Right lobe of liver (tissue), 6 donors: Measurements from ENCODE around the gene ADPRHL1. TPM values are rescaled to one million over a fixed set of nuclear protein-coding genes. Genes with fewer than 3 reads are reported as not detected.

Experiments
- ATAC-seq, 4 donors: fragments of 200-7000 bp; cut with Tn5 transposase; one replicate each; pipeline ENCODE4 v1.9.1; 2020; ENCODE audit warnings: mild to moderate bottlenecking in 4 of 4, moderate library complexity in 4 of 4
- DNase-seq, 3 donors: peaks; one replicate each; pipeline ENCODE4 v3.0.0-alpha.2; 2020
- H3K27ac ChIP-seq, 3 donors: fragments of 200-600 bp; one replicate each; pipeline ENCODE4 v1.8.0; 2022
- H3K27me3 ChIP-seq, 2 donors: fragments of 200-600 bp; one replicate each; pipeline ENCODE4 v1.8.0; 2022
- H3K36me3 ChIP-seq, 4 donors: fragments of 200-600 bp; sonication (generic) in 1 of 4; one replicate each; pipeline versions ENCODE4 v1.5.1 to v1.8.0; 2017 to 2022; ENCODE audit warnings: control low read depth in 1 of 4
- H3K4me1 ChIP-seq, 4 donors: fragments of 200-600 bp; sonication (generic) in 1 of 4; one replicate each; pipeline versions ENCODE4 v1.5.1 to v1.8.0; 2017 to 2022; ENCODE audit warnings: control low read depth in 1 of 4
- H3K4me3 ChIP-seq, 3 donors: fragments of 200-600 bp; one replicate each; pipeline ENCODE4 v1.8.0; 2022
- H3K9me3 ChIP-seq, 4 donors: fragments of 200-600 bp; sonication (generic) in 1 of 4; one replicate each; pipeline versions ENCODE4 v1.5.1 to v1.8.0; 2017 to 2022; ENCODE audit warnings: control low read depth in 1 of 4
- POLR2A ChIP-seq: fragments of 450-650 bp; IDR thresholded peaks from one replicate; pipeline ENCODE4 v1.6.1; 2017; ENCODE audit warnings: antibody characterized with exemption, mild to moderate bottlenecking
- WGBS: methylation state at CpG from one replicate; pipeline ENCODE4 v1.1.6; 2018; ENCODE audit warnings: low coverage, low lambda C conversion rate; ENCODE audit not compliant: insufficient coverage; ENCODE audit errors: missing lambda C conversion rate; 5-methylcytosine and 5-hydroxymethylcytosine counted together
- intact Hi-C, 2 donors: fragments of 100-400 bp; cut with DNase I; formaldehyde crosslinking; loops; one replicate each; pipeline versions ENCODE4 v1.11.2 to v1.14.1; 2022
- total RNA-seq, 6 experiments: library from RNA; depleted of rRNA in 2 of 6; stranded (reverse); fragments of >200 nt in 2 of 6; fragmentation: NEBNext Ultra II Directional in 3 of 6; extraction: Animal tissue kit (Norgen Biotek cat#: 25700) in 3 of 6; gene quantifications; one replicate each; pipeline versions ENCODE4 v1.1.0 to v1.2.4, GENCODE V29; 2016 to 2023
- TF ChIP-seq, protein P1 (sequence below), 4 donors: fragments of 200-600 bp in 3 of 4; fragments of 450-650 bp in 1 of 4; IDR thresholded peaks; one replicate each; pipeline versions ENCODE4 v1.5.1 to v1.8.0; 2016 to 2022; ENCODE audit warnings: antibody characterized with exemption in 4 of 4, mild to moderate bottlenecking in 2 of 4
- donor health status: DM: no; HTN: yes; CAD: no.
- donor health status: DM: no; HTN: no; CAD: no.
- donor health status: DM: no; HTN: no; CAD: no.
- donor health status: DM: no; HTN: yes; CAD: no.
- donor health status: DM: no; HTN: yes; CAD: no.

Gene ADPRHL1
- total RNA-seq, 6 experiments from 2014 or later, result 0.37 to 1.7 (median 1.1) TPM

DNA sequence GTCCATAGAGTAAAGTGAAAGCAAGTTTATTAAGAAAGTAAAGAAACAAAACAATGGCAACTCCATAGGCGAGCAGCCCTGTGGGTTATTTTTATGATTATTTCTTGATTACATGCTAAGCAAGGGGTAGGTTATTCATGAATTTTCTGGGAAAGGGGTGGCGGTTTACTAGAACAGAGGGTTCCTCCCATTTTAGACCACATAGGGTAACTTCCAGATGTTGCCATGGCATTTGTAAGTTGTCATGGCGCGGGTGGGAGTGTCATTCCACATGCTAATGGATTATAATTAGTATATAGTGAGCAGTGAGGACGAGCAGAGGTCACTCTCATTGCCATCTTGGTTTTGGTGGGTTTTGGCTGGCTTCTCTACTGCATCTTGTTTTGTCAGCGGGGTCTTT lies 45.6 kb upstream of the ADPRHL1 start:
- H3K4me1 ChIP-seq, result no peaks in the 10 kb centered on the region
- no peak for TF ChIP-seq POLR2A
- TF ChIP-seq, protein P1, sequence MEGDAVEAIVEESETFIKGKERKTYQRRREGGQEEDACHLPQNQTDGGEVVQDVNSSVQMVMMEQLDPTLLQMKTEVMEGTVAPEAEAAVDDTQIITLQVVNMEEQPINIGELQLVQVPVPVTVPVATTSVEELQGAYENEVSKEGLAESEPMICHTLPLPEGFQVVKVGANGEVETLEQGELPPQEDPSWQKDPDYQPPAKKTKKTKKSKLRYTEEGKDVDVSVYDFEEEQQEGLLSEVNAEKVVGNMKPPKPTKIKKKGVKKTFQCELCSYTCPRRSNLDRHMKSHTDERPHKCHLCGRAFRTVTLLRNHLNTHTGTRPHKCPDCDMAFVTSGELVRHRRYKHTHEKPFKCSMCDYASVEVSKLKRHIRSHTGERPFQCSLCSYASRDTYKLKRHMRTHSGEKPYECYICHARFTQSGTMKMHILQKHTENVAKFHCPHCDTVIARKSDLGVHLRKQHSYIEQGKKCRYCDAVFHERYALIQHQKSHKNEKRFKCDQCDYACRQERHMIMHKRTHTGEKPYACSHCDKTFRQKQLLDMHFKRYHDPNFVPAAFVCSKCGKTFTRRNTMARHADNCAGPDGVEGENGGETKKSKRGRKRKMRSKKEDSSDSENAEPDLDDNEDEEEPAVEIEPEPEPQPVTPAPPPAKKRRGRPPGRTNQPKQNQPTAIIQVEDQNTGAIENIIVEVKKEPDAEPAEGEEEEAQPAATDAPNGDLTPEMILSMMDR (IDR thresholded peaks at IDR 0.05), result no peak
- ATAC-seq (no peak), DNase-seq (no peak)
- no peaks in the 10 kb centered on the region for H3K27me3 ChIP-seq
- intact Hi-C loops, result no loop called here
- H3K36me3 ChIP-seq, result peaks cover 0 to 49% (median 34%) of the 10 kb centered on the region in 4 donors
- H3K4me3 ChIP-seq, result no peak overlapping the region
- H3K9me3 ChIP-seq, result no peaks in the 10 kb centered on the region
- H3K27ac ChIP-seq, result no peak overlapping the region
- 92% methylated on average over 5 of the region's 6 CpGs for WGBS

DNA sequence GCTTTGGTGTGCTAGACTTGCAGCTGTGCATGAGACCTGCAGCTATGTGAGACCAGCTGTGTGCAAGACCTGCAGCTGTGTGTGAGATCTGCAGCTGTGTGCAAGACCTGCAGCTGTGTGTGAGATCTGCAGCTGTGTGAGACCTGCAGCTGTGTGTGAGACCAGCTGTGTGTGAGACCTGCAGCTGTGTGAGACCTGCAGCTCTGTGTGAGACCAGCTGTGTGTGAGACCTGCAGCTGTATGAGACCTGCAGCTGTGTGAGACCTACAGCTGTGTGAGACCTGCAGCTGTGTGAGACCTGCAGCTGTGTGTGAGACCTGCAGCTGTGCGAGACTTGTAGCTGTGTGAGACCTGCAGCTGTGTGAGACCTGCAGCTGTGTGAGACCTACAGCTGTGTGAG lies 43.9 kb upstream of the ADPRHL1 start:
- Histone ChIP-seq H3K36me3 (peaks cover 0 to 42% (median 31%) of the 10 kb centered on the region in 4 donors), H3K27me3 (no peaks in the 10 kb centered on the region), H3K9me3 (no peaks in the 10 kb centered on the region), H3K4me1 (peaks cover 0 to 15% (median 3%) of the 10 kb centered on the region in 4 donors), H3K27ac (no peak overlapping the region), H3K4me3 (no peak overlapping the region)
- intact Hi-C loops, result no loop called here
- WGBS, result 100% methylated on average over 1 of the region's 1 CpG
- DNase-seq (no peak), ATAC-seq (no peak)
- TF ChIP-seq, protein P1 (IDR thresholded peaks at IDR 0.05), result no peak
- no peak for TF ChIP-seq POLR2A

DNA sequence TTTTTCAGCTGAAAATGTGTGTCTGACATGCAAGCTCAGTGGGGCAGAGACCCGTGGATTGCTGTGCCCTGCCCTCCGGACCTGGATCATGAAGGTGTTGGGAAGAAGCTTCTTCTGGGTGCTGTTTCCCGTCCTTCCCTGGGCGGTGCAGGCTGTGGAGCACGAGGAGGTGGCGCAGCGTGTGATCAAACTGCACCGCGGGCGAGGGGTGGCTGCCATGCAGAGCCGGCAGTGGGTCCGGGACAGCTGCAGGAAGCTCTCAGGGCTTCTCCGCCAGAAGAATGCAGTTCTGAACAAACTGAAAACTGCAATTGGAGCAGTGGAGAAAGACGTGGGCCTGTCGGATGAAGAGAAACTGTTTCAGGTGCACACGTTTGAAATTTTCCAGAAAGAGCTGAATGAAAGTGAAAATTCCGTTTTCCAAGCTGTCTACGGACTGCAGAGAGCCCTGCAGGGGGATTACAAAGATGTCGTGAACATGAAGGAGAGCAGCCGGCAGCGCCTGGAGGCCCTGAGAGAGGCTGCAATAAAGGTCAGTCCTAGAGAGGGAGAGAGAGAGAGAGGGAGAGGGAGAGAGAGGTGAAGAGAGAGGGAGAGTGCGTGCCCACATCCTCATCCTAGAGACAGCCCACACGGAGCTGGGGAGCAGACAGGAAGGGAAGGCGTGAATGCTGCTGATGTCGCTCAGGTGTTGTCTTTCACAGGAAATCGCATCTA lies 42.4 kb upstream of the ADPRHL1 start:
- Histone ChIP-seq H3K9me3 (no peaks in the 10 kb centered on the region), H3K36me3 (peaks cover 0 to 27% (median 22%) of the 10 kb centered on the region in 4 donors), H3K4me3 (no peak overlapping the region), H3K4me1 (peaks cover 0 to 22% (median 5%) of the 10 kb centered on the region in 4 donors), H3K27me3 (no peaks in the 10 kb centered on the region), H3K27ac (no peak overlapping the region)
- intact Hi-C loops, result no loop called here
- WGBS, result 70% methylated on average over 23 of the region's 26 CpGs
- DNase-seq, result no peak
- no peak for ATAC-seq
- TF ChIP-seq, protein P1 (IDR thresholded peaks at IDR 0.05), result no peak
- no peak for TF ChIP-seq POLR2A

DNA sequence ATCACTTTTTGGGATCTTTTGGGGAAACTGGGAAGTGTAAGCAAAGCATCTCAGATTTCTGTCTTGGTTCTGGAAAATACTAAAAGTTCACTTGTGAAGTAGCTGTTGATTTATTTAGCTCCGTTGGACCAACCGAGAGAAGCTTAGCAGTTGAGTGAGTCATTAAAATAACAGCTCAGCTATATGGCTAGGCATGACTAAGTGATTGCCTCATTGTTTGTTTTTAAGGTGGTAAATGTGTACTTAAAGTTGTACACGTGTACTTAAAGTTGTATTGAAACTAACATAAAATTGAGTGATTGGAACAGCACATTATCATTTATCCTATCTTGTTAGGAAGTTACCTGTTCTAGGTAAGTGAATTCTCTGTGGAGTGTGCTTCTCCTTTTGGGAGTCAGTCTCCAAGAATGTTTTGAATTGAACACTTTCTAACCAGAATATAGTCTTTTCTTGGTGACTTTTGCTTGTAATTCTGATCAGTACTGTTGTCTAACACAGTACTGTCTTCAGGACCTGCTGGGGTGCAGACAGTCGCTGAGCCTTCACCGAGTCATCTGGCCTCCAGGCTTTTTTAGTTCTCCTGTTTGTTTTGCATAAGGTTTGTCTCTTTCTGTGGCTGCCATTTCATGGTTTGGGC lies 40.1 kb upstream of the ADPRHL1 start:
- intact Hi-C loops, result no loop called here
- no peak overlapping the region for H3K4me3 ChIP-seq
- peak in 2 of 4 donors; percentile 41 to 47 for ATAC-seq
- H3K27me3 ChIP-seq, result no peaks in the 10 kb centered on the region
- no peaks in the 10 kb centered on the region for H3K9me3 ChIP-seq
- H3K4me1 ChIP-seq, result peaks cover 0 to 37% (median 5%) of the 10 kb centered on the region in 4 donors
- 27% methylated on average over 5 of the region's 5 CpGs for WGBS
- TF ChIP-seq, protein P1 (IDR thresholded peaks at IDR 0.05), result no peak
- TF ChIP-seq POLR2A, result no peak
- H3K27ac ChIP-seq, result peak overlapping the region; percentile 6 to 33 (median 31)
- H3K36me3 ChIP-seq, result peaks cover 0 to 6% (median 4%) of the 10 kb centered on the region in 4 donors
- no peak for DNase-seq
